H1 (cell line): Measurements from ENCODE around the gene SH3GL2. TPM values are rescaled to one million over a fixed set of nuclear protein-coding genes. Genes with fewer than 3 reads are reported as not detected.

Source experiments
- CTCF ChIA-PET: fragments of 300-600 bp; sonication (Branson Sonifier 250); formaldehyde crosslinking; loops from one replicate; lab custom pipeline; 2021; ENCODE audit not compliant: partially characterized antibody; lab: Charles Lee
- POLR2A ChIA-PET: fragments of 300-600 bp; sonication (Branson Sonifier 250); formaldehyde crosslinking; loops from one replicate; lab custom pipeline; 2021; ENCODE audit warnings: inconsistent platforms; ENCODE audit not compliant: partially characterized antibody; lab: Charles Lee
- DNase-seq, 2 experiments: peaks; one replicate each; pipeline versions ENCODE4 v3.0.0 to v3.0.0-alpha.2; 2010 to 2022; ENCODE audit warnings: low spot score in 2 of 2, low read depth in 1 of 2, mixed read lengths in 1 of 2
- FAIRE-seq: peaks from 2 replicates; lab custom pipeline; 2011; peaks lifted over from hg19 to GRCh38; lab: Jason Lieb, UNC
- H2AFZ ChIP-seq: 2 replicates; pipeline ENCODE4 v1.8.1; 2012; ENCODE audit warnings: low read length, inconsistent platforms
- H2AK5ac ChIP-seq: 2 replicates; pipeline ENCODE4 v1.6.1; 2013; ENCODE audit warnings: low read depth, low read length
- H2BK120ac ChIP-seq: replicated peaks from 2 replicates; pipeline ENCODE3; 2013; ENCODE audit warnings: low read depth, low read length, inconsistent platforms
- H2BK12ac ChIP-seq: 2 replicates; pipeline ENCODE4 v1.6.1; 2013; ENCODE audit warnings: low read depth, low read length
- H2BK15ac ChIP-seq: 2 replicates; pipeline ENCODE4 v1.6.1; 2013; ENCODE audit warnings: low read length
- H2BK20ac ChIP-seq: 2 replicates; pipeline ENCODE4 v1.6.1; 2013; ENCODE audit warnings: low read length
- H2BK5ac ChIP-seq: 2 replicates; pipeline ENCODE4 v1.6.1; 2013; ENCODE audit warnings: low read depth, low read length
- H3K14ac ChIP-seq: 2 replicates; pipeline ENCODE4 v1.6.1; 2013; ENCODE audit warnings: inconsistent platforms; ENCODE audit not compliant: insufficient read length
- H3K18ac ChIP-seq: 2 replicates; pipeline ENCODE4 v1.6.1; 2013; ENCODE audit warnings: low read length; ENCODE audit errors: extremely low read depth
- H3K23ac ChIP-seq: 2 replicates; pipeline ENCODE4 v1.6.1; 2013; ENCODE audit warnings: inconsistent platforms; ENCODE audit not compliant: insufficient read length
- H3K23me2 ChIP-seq: 2 replicates; pipeline ENCODE4 v1.6.1; 2013; ENCODE audit warnings: low read depth, low read length
- H3K27ac ChIP-seq: 2 replicates; pipeline ENCODE4 v1.6.1; 2011; ENCODE audit warnings: low read depth, low read length, inconsistent platforms
- H3K27me3 ChIP-seq, 4 experiments: replicated peaks in 1 of 4; 1 replicate in 1 of 4; 2 replicates in 3 of 4; pipeline versions ENCODE4 v1.6.1 to v1.8.1; 2011 to 2013; ENCODE audit warnings: low read length in 3 of 4, mild to moderate bottlenecking in 3 of 4, inconsistent platforms in 2 of 4, mixed read lengths in 2 of 4, moderate library complexity in 1 of 4; ENCODE audit not compliant: control insufficient read depth in 3 of 4, insufficient read depth in 3 of 4; ENCODE audit errors: extremely low read depth in 1 of 4
- H3K36me3 ChIP-seq, 4 experiments: 2 replicates each; pipeline versions ENCODE4 v1.6.1 to v1.8.1; 2011 to 2013; ENCODE audit warnings: mild to moderate bottlenecking in 4 of 4, low read length in 3 of 4, moderate library complexity in 2 of 4, control low read depth in 1 of 4, inconsistent platforms in 1 of 4; ENCODE audit not compliant: insufficient read depth in 4 of 4, control insufficient read depth in 2 of 4
- H3K4ac ChIP-seq: replicated peaks from 2 replicates; pipeline ENCODE3; 2013; ENCODE audit warnings: low read length, low read depth, mixed read lengths, inconsistent platforms; ENCODE audit not compliant: insufficient read length
- H3K4me1 ChIP-seq, 4 experiments: replicated peaks in 1 of 4; 1 replicate in 1 of 4; 2 replicates in 3 of 4; pipeline versions ENCODE4 v1.6.1 to v1.8.1; 2011 to 2013; ENCODE audit warnings: low read length in 3 of 4, inconsistent platforms in 2 of 4, mixed read lengths in 1 of 4; ENCODE audit not compliant: insufficient read depth in 4 of 4, control insufficient read depth in 3 of 4
- H3K4me2 ChIP-seq, 2 experiments: 2 replicates each; pipeline versions ENCODE4 v1.6.1 to v1.8.1; 2011 to 2013; ENCODE audit warnings: low read depth in 2 of 2, low read length in 2 of 2, control low read depth in 1 of 2, inconsistent platforms in 1 of 2, mild to moderate bottlenecking in 1 of 2; ENCODE audit not compliant: insufficient read depth in 1 of 2
- H3K4me3 ChIP-seq, 4 experiments: fragments of 200-600, 300-600 bp in 1 of 4; sonication (generic), shearing (Covaris generic), sonication (Bioruptor Twin) in 1 of 4; 2 replicates each; pipeline versions ENCODE4 v1.5.1 to v1.8.1; 2011 to 2016; ENCODE audit warnings: low read length in 4 of 4, low read depth in 3 of 4, control low read depth in 2 of 4, inconsistent platforms in 2 of 4, mild to moderate bottlenecking in 2 of 4, mixed read lengths in 1 of 4, moderate library complexity in 1 of 4; ENCODE audit not compliant: insufficient read depth in 2 of 4; ENCODE audit errors: extremely low read depth in 1 of 4
- H3K56ac ChIP-seq: replicated peaks from 2 replicates; pipeline ENCODE3; 2013; ENCODE audit warnings: low read depth, mild to moderate bottlenecking, mixed read lengths, low read length, inconsistent platforms; ENCODE audit not compliant: insufficient read length
- H3K79me1 ChIP-seq: 2 replicates; pipeline ENCODE4 v1.6.1; 2013; ENCODE audit warnings: low read depth, low read length, control low read depth
- H3K79me2 ChIP-seq, 2 experiments: 2 replicates each; pipeline versions ENCODE4 v1.6.1 to v1.8.1; 2012 to 2013; ENCODE audit warnings: low read length in 2 of 2, mild to moderate bottlenecking in 2 of 2, inconsistent platforms in 1 of 2; ENCODE audit not compliant: insufficient read depth in 2 of 2, control insufficient read depth in 1 of 2
- H3K9ac ChIP-seq, 4 experiments: replicated peaks in 1 of 4; 1 replicate in 1 of 4; 2 replicates in 3 of 4; pipeline versions ENCODE4 v1.6.1 to v1.8.1; 2011 to 2013; ENCODE audit warnings: low read depth in 3 of 4, low read length in 3 of 4, control low read depth in 2 of 4, mild to moderate bottlenecking in 2 of 4, moderate library complexity in 2 of 4, inconsistent platforms in 1 of 4; ENCODE audit errors: extremely low read depth in 1 of 4
- H3K9me3 ChIP-seq, 2 experiments: 2 replicates each; pipeline versions ENCODE4 v1.6.1 to v1.8.1; 2012 to 2013; ENCODE audit warnings: mild to moderate bottlenecking in 2 of 2, moderate library complexity in 2 of 2, control low read depth in 1 of 2, inconsistent platforms in 1 of 2, low read depth in 1 of 2, low read length in 1 of 2, mixed read lengths in 1 of 2; ENCODE audit not compliant: insufficient read depth in 2 of 2
- H4K20me1 ChIP-seq, 2 experiments: replicated peaks in 1 of 2; 2 replicates each; pipeline versions ENCODE3 to v1.8.1; 2011 to 2013; ENCODE audit warnings: inconsistent platforms in 2 of 2, low read length in 2 of 2, mild to moderate bottlenecking in 1 of 2; ENCODE audit not compliant: insufficient read depth in 2 of 2, control insufficient read depth in 1 of 2
- H4K5ac ChIP-seq: 2 replicates; pipeline ENCODE4 v1.6.1; 2013; ENCODE audit warnings: low read length, low read depth, mixed read lengths, inconsistent platforms; ENCODE audit not compliant: insufficient read length
- H4K8ac ChIP-seq: 2 replicates; pipeline ENCODE4 v1.8.0; 2013; ENCODE audit warnings: mild to moderate bottlenecking, moderate library complexity, low read length, inconsistent platforms; ENCODE audit not compliant: insufficient read depth; ENCODE audit errors: extremely low read depth
- H4K91ac ChIP-seq: replicated peaks from 2 replicates; pipeline ENCODE3; 2013; ENCODE audit warnings: low read length, mixed read lengths, inconsistent platforms; ENCODE audit not compliant: insufficient read length
- BCL11A ChIP-seq, 2 experiments: IDR thresholded peaks; one replicate each; pipeline ENCODE4 v1.6.1; 2011; ENCODE audit warnings: low read depth in 2 of 2, low read length in 2 of 2, mild to moderate bottlenecking in 2 of 2
- CBX5 ChIP-seq: fragments of 300-800, 300-1000 bp; sonication (generic); IDR thresholded peaks from 2 replicates; pipeline ENCODE4 v1.7.1; 2016; ENCODE audit warnings: antibody characterized with exemption, low read length, low read depth
- CHD2 ChIP-seq: IDR thresholded peaks from 2 replicates; pipeline ENCODE4 v1.6.1; 2012; ENCODE audit warnings: low read length, improper control_type of control experiment
- MAFK ChIP-seq: IDR thresholded peaks from 2 replicates; pipeline ENCODE4 v1.6.1; 2012; ENCODE audit warnings: low read depth, mild to moderate bottlenecking, improper control_type of control experiment, low read length
- SP2 ChIP-seq: IDR thresholded peaks from 2 replicates; pipeline ENCODE4 v1.6.1; 2012; ENCODE audit warnings: mild to moderate bottlenecking, low read length, inconsistent platforms
- WGBS, 2 experiments: shearing (Covaris generic) in 1 of 2; methylation state at CpG; one replicate each; pipeline versions ENCODE4 v1.1.6 to v1.1.7; 2013 to 2015; ENCODE audit warnings: low lambda C conversion rate in 2 of 2, mixed read lengths in 2 of 2, inconsistent platforms in 1 of 2, low coverage in 1 of 2, missing lambda C conversion rate in 1 of 2; ENCODE audit not compliant: insufficient replicate concordance in 2 of 2, insufficient coverage in 1 of 2, insufficient read length in 1 of 2; ENCODE audit errors: extremely low coverage in 1 of 2, missing lambda C conversion rate in 1 of 2; 5-methylcytosine and 5-hydroxymethylcytosine counted together
- polyA plus RNA-seq, 7 experiments: library from polyadenylated mRNA; depleted of rRNA in 3 of 7; stranded (reverse) in 5 of 7; unstranded in 2 of 7; fragments of >200 nt in 5 of 7; fragments of 200-250 nt in 2 of 7; gene quantifications; 1 replicate in 5 of 7; 2 replicates in 1 of 7; 4 replicates in 1 of 7; pipeline versions ENCODE4 v1.2.1 to v1.2.3, GENCODE V29; 2011 to 2013; ENCODE audit warnings: missing spikeins in 2 of 7, mixed read lengths in 2 of 7
- total RNA-seq: library from RNA; stranded (reverse); fragmentation: NEBNext Ultra II Directional; extraction: Animal tissue kit (Norgen Biotek cat#: 25700); gene quantifications from 2 replicates; pipeline ENCODE4 v1.2.1, GENCODE V29; 2021

The SH3GL2 gene
- total and polyA plus RNA-seq, 2 of the 8 experiments (the other 6 are each of a cell fraction or from before 2014, with no cell fraction given) = 4.7 to 5.3 TPM

DNA sequence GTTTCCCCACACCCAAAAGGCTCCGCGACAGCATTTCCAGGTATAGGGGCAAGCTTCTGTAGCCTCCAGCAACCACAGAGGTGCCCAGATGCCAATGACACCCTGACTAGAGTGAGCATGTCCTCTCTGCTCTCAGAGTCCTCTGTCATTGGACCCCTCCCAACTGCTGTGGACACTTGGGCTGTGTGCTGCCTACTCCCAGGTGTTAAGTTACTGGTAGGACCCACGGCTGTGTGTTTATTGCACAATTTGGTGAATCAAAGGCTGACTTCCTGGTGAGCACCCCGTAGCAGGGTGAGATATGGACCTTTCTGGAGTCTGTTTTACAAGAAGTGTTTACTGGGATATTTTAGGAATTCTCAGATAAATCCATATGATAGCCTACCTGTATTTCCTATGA is 36.0 kb downstream of the SH3GL2 start:
- ChIA-PET POLR2A (no interaction called here), CTCF (no interaction called here)
- H3K18ac ChIP-seq = no peak overlapping the region
- no peaks in the 10 kb centered on the region for H3K27me3 ChIP-seq
- no peaks in the 10 kb centered on the region for H3K79me1 ChIP-seq
- H2AK5ac ChIP-seq = no peak overlapping the region
- H2BK15ac ChIP-seq = no peak overlapping the region
- no peak overlapping the region for H4K8ac ChIP-seq
- FAIRE-seq (no peak), DNase-seq (no peak)
- H3K27ac ChIP-seq = no peak overlapping the region
- H3K4me3 ChIP-seq = no peak overlapping the region
- no peak overlapping the region for H4K91ac ChIP-seq
- no peak overlapping the region for H2BK20ac ChIP-seq
- H3K9ac ChIP-seq = no peak overlapping the region
- no peak overlapping the region for H3K4ac ChIP-seq
- no peak overlapping the region for H3K56ac ChIP-seq
- TF ChIP-seq MAFK (no peak), CBX5 (no peak), BCL11A (IDR thresholded peaks at IDR 0.05; ENCODE audit: low read depth in 2 of 2, low read length in 2 of 2) (no peak), CHD2 (no peak), SP2 (no peak)
- no peak overlapping the region for H3K14ac ChIP-seq
- no peaks in the 10 kb centered on the region for H3K9me3 ChIP-seq
- no peak overlapping the region for H4K5ac ChIP-seq
- H2BK5ac ChIP-seq = no peak overlapping the region
- WGBS, 2 experiments = 64% methylated on average over 4 of the region's 4 CpGs; no CpG with 5 or more reads in 1 of the 2 experiments
- H4K20me1 ChIP-seq = no peaks in the 10 kb centered on the region
- H3K23ac ChIP-seq = no peak overlapping the region
- H2AFZ ChIP-seq = no peak overlapping the region
- no peak overlapping the region for H3K4me2 ChIP-seq
- H3K4me1 ChIP-seq = peaks cover 0 to 5% (median 3%) of the 10 kb centered on the region in 4 experiments; a peak in 4 of 7 replicates
- no peak overlapping the region for H2BK120ac ChIP-seq
- no peaks in the 10 kb centered on the region for H3K79me2 ChIP-seq
- H2BK12ac ChIP-seq = no peak overlapping the region
- H3K23me2 ChIP-seq = no peaks in the 10 kb centered on the region
- H3K36me3 ChIP-seq = no peaks in the 10 kb centered on the region
